WTC11 (cell line): Measurements from ENCODE around the gene BBS9. TPM values are rescaled to one million over a fixed set of nuclear protein-coding genes. Genes with fewer than 3 reads are reported as not detected.

ENCODE experiments used
- ATAC-seq: fragments of 200-7000 bp; cut with Tn5 transposase; 2 replicates; pipeline ENCODE4 v1.10.0; 2021; ENCODE audit warnings: mild to moderate bottlenecking, moderate library complexity
- CTCF ChIA-PET: fragments of 300-600 bp; sonication (Branson Sonifier 250); formaldehyde crosslinking; loops from one replicate; lab custom pipeline; 2021; ENCODE audit warnings: antibody characterized with exemption; lab: Charles Lee
- POLR2A ChIA-PET: fragments of 350-600 bp; sonication (Branson Sonifier 250); formaldehyde crosslinking; loops from one replicate; lab custom pipeline; 2021; ENCODE audit warnings: antibody characterized with exemption; lab: Charles Lee
- DNase-seq: peaks from one replicate; pipeline ENCODE4 v3.0.0; 2021; ENCODE audit warnings: low spot score
- H3K27ac Mint-ChIP-seq: 2 replicates; pipeline ENCODE4 v1.8.0; 2021; ENCODE audit warnings: mixed read lengths
- H3K27me3 Mint-ChIP-seq: 2 replicates; pipeline ENCODE4 v1.8.0; 2021; ENCODE audit warnings: low read depth, mild to moderate bottlenecking, moderate library complexity, mixed read lengths
- H3K36me3 Mint-ChIP-seq: 2 replicates; pipeline ENCODE4 v1.8.0; 2021; ENCODE audit warnings: mixed read lengths
- H3K4me1 Mint-ChIP-seq: 2 replicates; pipeline ENCODE4 v1.8.0; 2022; ENCODE audit warnings: mixed read lengths
- H3K4me3 Mint-ChIP-seq: 2 replicates; pipeline ENCODE4 v1.8.0; 2021; ENCODE audit warnings: mild to moderate bottlenecking, moderate library complexity, mixed read lengths
- H3K9me3 Mint-ChIP-seq: 2 replicates; pipeline ENCODE4 v1.8.0; 2021; ENCODE audit warnings: mixed read lengths
- CREB1 ChIP-seq: sonication (generic); formaldehyde crosslinking; IDR thresholded peaks from 2 replicates; pipeline ENCODE4 v1.8.0; 2023; ENCODE audit warnings: mild to moderate bottlenecking, missing genetic modification reagents
- ESRRA ChIP-seq: sonication (generic); formaldehyde crosslinking; IDR thresholded peaks from 2 replicates; pipeline ENCODE4 v1.8.1; 2022; ENCODE audit warnings: mild to moderate bottlenecking, missing genetic modification reagents, borderline replicate concordance
- GABPB1 ChIP-seq: sonication (generic); formaldehyde crosslinking; IDR thresholded peaks from 2 replicates; pipeline ENCODE4 v1.8.1; 2023; ENCODE audit warnings: mild to moderate bottlenecking, missing genetic modification reagents
- GTF2I ChIP-seq: fragments of 250-450 bp; sonication (Bioruptor Pico); conservative IDR thresholded peaks from 2 replicates; pipeline ENCODE4 v1.4.0; 2021; ENCODE audit warnings: mild to moderate bottlenecking
- RELA ChIP-seq: sonication (generic); formaldehyde crosslinking; IDR thresholded peaks from 2 replicates; pipeline ENCODE4 v1.8.1; 2022; ENCODE audit warnings: missing genetic modification reagents, mild to moderate bottlenecking, borderline replicate concordance
- SOX15 ChIP-seq: fragments of 250-450 bp; sonication (Bioruptor Pico); IDR thresholded peaks from 2 replicates; pipeline ENCODE4 v1.9.0; 2021; ENCODE audit warnings: mild to moderate bottlenecking
- SP1 ChIP-seq: sonication (generic); formaldehyde crosslinking; conservative IDR thresholded peaks from 2 replicates; pipeline ENCODE4 v1.8.1; 2022; ENCODE audit warnings: missing genetic modification reagents
- ZNF138 ChIP-seq: sonication (generic); formaldehyde crosslinking; conservative IDR thresholded peaks from 2 replicates; pipeline ENCODE4 v1.8.1; 2022; ENCODE audit warnings: mild to moderate bottlenecking, moderate library complexity, missing genetic modification reagents
- ZNF263 ChIP-seq: sonication (generic); formaldehyde crosslinking; IDR thresholded peaks from 2 replicates; pipeline ENCODE4 v1.8.1; 2022; ENCODE audit warnings: low read depth, mild to moderate bottlenecking, moderate library complexity, missing genetic modification reagents
- ZNF317 ChIP-seq: sonication (generic); formaldehyde crosslinking; IDR thresholded peaks from 2 replicates; pipeline ENCODE4 v1.8.1; 2023; ENCODE audit warnings: low read depth, mild to moderate bottlenecking, moderate library complexity, missing genetic modification reagents, borderline replicate concordance
- ZNF671 ChIP-seq: fragments of 250-450 bp; sonication (Bioruptor Pico); IDR thresholded peaks from 2 replicates; pipeline ENCODE4 v1.8.0; 2021; ENCODE audit warnings: mild to moderate bottlenecking
- total RNA-seq: library from RNA; stranded (reverse); gene quantifications from 3 replicates; pipeline ENCODE4 v1.2.3, GENCODE V29; 2021
- TF ChIP-seq, protein P1 (sequence below): sonication (generic); formaldehyde crosslinking; IDR thresholded peaks from 2 replicates; pipeline ENCODE4 v1.8.0; 2023; ENCODE audit warnings: missing genetic modification reagents
- TF ChIP-seq, protein P2 (sequence below): fragments of 250-450 bp; sonication (Bioruptor Pico); IDR thresholded peaks from 2 replicates; pipeline ENCODE4 v1.8.0; 2021; ENCODE audit warnings: mild to moderate bottlenecking
- TF ChIP-seq, protein P3 (sequence below): sonication (generic); formaldehyde crosslinking; IDR thresholded peaks from 2 replicates; pipeline ENCODE4 v1.8.1; 2023; ENCODE audit warnings: mild to moderate bottlenecking, missing genetic modification reagents
- TF ChIP-seq, protein P4 (sequence below): sonication (generic); formaldehyde crosslinking; IDR thresholded peaks from 2 replicates; pipeline ENCODE4 v1.8.1; 2023; ENCODE audit warnings: mild to moderate bottlenecking, moderate library complexity, missing genetic modification reagents
- TF ChIP-seq, protein P5 (sequence below): fragments of 250-450 bp; sonication (Bioruptor Pico); IDR thresholded peaks from 2 replicates; pipeline ENCODE4 v1.9.0; 2021; ENCODE audit warnings: mild to moderate bottlenecking
- TF ChIP-seq, protein P6 (sequence below): sonication (generic); formaldehyde crosslinking; IDR thresholded peaks from 2 replicates; pipeline ENCODE4 v1.8.1; 2022; ENCODE audit warnings: missing genetic modification reagents, borderline replicate concordance
- TF ChIP-seq, protein P7 (sequence below): sonication (generic); formaldehyde crosslinking; IDR thresholded peaks from 2 replicates; pipeline ENCODE4 v1.8.0; 2022; ENCODE audit warnings: mild to moderate bottlenecking, missing genetic modification reagents
- TF ChIP-seq, protein P8 (sequence below): sonication (generic); formaldehyde crosslinking; IDR thresholded peaks from 2 replicates; pipeline ENCODE4 v1.8.0; 2022; ENCODE audit warnings: mild to moderate bottlenecking, missing genetic modification reagents
- TF ChIP-seq, protein P9 (sequence below): sonication (generic); formaldehyde crosslinking; IDR thresholded peaks from 2 replicates; pipeline ENCODE4 v1.8.0; 2022; ENCODE audit warnings: missing genetic modification reagents
- TF ChIP-seq, protein P10 (sequence below): fragments of 250-450 bp; sonication (Bioruptor Pico); IDR thresholded peaks from 2 replicates; pipeline ENCODE4 v1.9.0; 2021; ENCODE audit warnings: moderate library complexity, mild to moderate bottlenecking, inconsistent platforms, borderline replicate concordance

BBS9 gene
- total RNA-seq, 1 experiment from 2014 or later: 56.6 TPM

DNA sequence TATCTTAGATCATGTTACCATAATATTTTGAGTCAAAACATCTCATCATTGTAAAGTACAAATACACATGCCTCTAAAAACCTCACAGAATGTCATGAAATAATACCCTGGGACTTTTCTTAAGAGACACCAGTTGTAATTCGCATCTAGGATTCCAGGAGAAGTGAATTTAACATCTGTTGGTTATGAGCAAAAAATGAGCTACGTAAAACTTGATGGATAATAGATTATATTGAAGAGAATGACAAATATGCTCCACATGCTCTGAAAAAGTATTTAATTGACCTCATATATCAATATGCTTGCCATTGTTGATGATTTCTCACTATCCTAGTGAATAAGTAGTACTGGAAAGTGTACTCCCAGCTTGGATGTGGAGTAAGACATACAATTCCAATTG, 227.0 kb downstream of the BBS9 start:
- Mint-ChIP-seq H3K27me3 (no peaks in the 10 kb centered on the region; the same call in 1 of the 2 replicates), H3K4me1 (peaks cover 46% of the 10 kb centered on the region)
- CTCF ChIA-PET: no interaction called here
- TF ChIP-seq, protein P1, sequence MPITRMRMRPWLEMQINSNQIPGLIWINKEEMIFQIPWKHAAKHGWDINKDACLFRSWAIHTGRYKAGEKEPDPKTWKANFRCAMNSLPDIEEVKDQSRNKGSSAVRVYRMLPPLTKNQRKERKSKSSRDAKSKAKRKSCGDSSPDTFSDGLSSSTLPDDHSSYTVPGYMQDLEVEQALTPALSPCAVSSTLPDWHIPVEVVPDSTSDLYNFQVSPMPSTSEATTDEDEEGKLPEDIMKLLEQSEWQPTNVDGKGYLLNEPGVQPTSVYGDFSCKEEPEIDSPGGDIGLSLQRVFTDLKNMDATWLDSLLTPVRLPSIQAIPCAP (CRISPR knock-in tag): no peak
- TF ChIP-seq, protein P2, sequence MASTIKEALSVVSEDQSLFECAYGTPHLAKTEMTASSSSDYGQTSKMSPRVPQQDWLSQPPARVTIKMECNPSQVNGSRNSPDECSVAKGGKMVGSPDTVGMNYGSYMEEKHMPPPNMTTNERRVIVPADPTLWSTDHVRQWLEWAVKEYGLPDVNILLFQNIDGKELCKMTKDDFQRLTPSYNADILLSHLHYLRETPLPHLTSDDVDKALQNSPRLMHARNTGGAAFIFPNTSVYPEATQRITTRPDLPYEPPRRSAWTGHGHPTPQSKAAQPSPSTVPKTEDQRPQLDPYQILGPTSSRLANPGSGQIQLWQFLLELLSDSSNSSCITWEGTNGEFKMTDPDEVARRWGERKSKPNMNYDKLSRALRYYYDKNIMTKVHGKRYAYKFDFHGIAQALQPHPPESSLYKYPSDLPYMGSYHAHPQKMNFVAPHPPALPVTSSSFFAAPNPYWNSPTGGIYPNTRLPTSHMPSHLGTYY (CRISPR knock-in tag): no peak
- TF ChIP-seq, protein P3, sequence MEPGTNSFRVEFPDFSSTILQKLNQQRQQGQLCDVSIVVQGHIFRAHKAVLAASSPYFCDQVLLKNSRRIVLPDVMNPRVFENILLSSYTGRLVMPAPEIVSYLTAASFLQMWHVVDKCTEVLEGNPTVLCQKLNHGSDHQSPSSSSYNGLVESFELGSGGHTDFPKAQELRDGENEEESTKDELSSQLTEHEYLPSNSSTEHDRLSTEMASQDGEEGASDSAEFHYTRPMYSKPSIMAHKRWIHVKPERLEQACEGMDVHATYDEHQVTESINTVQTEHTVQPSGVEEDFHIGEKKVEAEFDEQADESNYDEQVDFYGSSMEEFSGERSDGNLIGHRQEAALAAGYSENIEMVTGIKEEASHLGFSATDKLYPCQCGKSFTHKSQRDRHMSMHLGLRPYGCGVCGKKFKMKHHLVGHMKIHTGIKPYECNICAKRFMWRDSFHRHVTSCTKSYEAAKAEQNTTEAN (CRISPR knock-in tag): no peak
- TF ChIP-seq, protein P4, sequence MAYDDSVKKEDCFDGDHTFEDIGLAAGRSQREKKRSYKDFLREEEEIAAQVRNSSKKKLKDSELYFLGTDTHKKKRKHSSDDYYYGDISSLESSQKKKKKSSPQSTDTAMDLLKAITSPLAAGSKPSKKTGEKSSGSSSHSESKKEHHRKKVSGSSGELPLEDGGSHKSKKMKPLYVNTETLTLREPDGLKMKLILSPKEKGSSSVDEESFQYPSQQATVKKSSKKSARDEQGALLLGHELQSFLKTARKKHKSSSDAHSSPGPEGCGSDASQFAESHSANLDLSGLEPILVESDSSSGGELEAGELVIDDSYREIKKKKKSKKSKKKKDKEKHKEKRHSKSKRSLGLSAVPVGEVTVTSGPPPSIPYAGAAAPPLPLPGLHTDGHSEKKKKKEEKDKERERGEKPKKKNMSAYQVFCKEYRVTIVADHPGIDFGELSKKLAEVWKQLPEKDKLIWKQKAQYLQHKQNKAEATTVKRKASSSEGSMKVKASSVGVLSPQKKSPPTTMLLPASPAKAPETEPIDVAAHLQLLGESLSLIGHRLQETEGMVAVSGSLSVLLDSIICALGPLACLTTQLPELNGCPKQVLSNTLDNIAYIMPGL (CRISPR knock-in tag): no peak
- TF ChIP-seq GABPB1 (CRISPR knock-in tag) (no peak), SOX15 (CRISPR knock-in tag) (no peak), RELA (no peak), SP1 (no peak), CREB1 (no peak), ESRRA (CRISPR knock-in tag) (no peak), GTF2I (CRISPR knock-in tag) (no peak), ZNF263 (CRISPR knock-in tag) (no peak)
- TF ChIP-seq, protein P5, sequence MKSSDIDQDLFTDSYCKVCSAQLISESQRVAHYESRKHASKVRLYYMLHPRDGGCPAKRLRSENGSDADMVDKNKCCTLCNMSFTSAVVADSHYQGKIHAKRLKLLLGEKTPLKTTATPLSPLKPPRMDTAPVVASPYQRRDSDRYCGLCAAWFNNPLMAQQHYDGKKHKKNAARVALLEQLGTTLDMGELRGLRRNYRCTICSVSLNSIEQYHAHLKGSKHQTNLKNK (CRISPR knock-in tag): no peak
- TF ChIP-seq, protein P6, sequence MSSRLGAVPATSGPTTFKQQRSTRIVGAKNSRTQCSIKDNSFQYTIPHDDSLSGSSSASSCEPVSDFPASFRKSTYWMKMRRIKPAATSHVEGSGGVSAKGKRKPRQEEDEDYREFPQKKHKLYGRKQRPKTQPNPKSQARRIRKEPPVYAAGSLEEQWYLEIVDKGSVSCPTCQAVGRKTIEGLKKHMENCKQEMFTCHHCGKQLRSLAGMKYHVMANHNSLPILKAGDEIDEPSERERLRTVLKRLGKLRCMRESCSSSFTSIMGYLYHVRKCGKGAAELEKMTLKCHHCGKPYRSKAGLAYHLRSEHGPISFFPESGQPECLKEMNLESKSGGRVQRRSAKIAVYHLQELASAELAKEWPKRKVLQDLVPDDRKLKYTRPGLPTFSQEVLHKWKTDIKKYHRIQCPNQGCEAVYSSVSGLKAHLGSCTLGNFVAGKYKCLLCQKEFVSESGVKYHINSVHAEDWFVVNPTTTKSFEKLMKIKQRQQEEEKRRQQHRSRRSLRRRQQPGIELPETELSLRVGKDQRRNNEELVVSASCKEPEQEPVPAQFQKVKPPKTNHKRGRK (CRISPR knock-in tag): no peak
- TF ChIP-seq, all 79 proteins: peak for 0
- DNase-seq (no peak), ATAC-seq (no peak)
- Mint-ChIP-seq H3K27ac (peak overlapping the region; percentile 36; the same call in 1 of the 2 replicates), H3K36me3 (no peaks in the 10 kb centered on the region), H3K4me3 (no peak overlapping the region), H3K9me3 (no peaks in the 10 kb centered on the region)
- POLR2A ChIA-PET: no interaction called here

DNA sequence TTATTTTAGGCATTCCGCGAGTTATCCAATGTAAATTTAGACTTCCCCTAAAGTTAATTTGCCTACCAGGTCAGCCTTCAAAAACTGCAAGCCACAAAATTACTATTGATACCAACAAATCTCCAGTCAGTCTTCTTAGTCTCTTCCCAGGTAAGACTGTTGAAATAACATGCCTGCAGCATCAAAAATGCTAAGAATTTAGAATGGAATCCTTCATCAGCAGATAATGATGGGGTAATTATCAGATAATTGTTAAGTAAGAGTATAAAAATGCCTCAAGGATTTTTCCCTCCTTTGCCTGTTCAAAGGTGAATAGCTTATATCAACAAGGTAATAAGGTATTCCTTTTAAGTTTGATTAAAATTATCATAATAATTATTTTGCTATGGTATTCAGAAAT, 228.5 kb downstream of the BBS9 start:
- Mint-ChIP-seq H3K27me3 (no peaks in the 10 kb centered on the region; the same call in 1 of the 2 replicates), H3K9me3 (no peaks in the 10 kb centered on the region), H3K27ac (no peak overlapping the region), H3K36me3 (no peaks in the 10 kb centered on the region), H3K4me1 (peaks cover 33% of the 10 kb centered on the region), H3K4me3 (no peak overlapping the region)
- POLR2A ChIA-PET: no interaction called here
- no peak for ATAC-seq
- CTCF ChIA-PET: no interaction called here
- no peak for DNase-seq
- TF ChIP-seq, protein P7, sequence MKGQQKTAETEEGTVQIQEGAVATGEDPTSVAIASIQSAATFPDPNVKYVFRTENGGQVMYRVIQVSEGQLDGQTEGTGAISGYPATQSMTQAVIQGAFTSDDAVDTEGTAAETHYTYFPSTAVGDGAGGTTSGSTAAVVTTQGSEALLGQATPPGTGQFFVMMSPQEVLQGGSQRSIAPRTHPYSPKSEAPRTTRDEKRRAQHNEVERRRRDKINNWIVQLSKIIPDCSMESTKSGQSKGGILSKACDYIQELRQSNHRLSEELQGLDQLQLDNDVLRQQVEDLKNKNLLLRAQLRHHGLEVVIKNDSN (CRISPR knock-in tag): no peak
- no peak for TF ChIP-seq ZNF263 (CRISPR knock-in tag)
- no peak for TF ChIP-seq ZNF138 (CRISPR knock-in tag)
- TF ChIP-seq, protein P8, sequence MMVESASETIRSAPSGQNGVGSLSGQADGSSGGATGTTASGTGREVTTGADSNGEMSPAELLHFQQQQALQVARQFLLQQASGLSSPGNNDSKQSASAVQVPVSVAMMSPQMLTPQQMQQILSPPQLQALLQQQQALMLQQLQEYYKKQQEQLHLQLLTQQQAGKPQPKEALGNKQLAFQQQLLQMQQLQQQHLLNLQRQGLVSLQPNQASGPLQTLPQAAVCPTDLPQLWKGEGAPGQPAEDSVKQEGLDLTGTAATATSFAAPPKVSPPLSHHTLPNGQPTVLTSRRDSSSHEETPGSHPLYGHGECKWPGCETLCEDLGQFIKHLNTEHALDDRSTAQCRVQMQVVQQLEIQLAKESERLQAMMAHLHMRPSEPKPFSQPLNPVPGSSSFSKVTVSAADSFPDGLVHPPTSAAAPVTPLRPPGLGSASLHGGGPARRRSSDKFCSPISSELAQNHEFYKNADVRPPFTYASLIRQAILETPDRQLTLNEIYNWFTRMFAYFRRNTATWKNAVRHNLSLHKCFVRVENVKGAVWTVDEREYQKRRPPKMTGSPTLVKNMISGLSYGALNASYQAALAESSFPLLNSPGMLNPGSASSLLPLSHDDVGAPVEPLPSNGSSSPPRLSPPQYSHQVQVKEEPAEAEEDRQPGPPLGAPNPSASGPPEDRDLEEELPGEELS (CRISPR knock-in tag): no peak
- TF ChIP-seq, protein P9, sequence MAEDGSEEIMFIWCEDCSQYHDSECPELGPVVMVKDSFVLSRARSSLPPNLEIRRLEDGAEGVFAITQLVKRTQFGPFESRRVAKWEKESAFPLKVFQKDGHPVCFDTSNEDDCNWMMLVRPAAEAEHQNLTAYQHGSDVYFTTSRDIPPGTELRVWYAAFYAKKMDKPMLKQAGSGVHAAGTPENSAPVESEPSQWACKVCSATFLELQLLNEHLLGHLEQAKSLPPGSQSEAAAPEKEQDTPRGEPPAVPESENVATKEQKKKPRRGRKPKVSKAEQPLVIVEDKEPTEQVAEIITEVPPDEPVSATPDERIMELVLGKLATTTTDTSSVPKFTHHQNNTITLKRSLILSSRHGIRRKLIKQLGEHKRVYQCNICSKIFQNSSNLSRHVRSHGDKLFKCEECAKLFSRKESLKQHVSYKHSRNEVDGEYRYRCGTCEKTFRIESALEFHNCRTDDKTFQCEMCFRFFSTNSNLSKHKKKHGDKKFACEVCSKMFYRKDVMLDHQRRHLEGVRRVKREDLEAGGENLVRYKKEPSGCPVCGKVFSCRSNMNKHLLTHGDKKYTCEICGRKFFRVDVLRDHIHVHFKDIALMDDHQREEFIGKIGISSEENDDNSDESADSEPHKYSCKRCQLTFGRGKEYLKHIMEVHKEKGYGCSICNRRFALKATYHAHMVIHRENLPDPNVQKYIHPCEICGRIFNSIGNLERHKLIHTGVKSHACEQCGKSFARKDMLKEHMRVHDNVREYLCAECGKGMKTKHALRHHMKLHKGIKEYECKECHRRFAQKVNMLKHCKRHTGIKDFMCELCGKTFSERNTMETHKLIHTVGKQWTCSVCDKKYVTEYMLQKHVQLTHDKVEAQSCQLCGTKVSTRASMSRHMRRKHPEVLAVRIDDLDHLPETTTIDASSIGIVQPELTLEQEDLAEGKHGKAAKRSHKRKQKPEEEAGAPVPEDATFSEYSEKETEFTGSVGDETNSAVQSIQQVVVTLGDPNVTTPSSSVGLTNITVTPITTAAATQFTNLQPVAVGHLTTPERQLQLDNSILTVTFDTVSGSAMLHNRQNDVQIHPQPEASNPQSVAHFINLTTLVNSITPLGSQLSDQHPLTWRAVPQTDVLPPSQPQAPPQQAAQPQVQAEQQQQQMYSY (CRISPR knock-in tag): no peak
- no peak for TF ChIP-seq ZNF671
- TF ChIP-seq, protein P10, sequence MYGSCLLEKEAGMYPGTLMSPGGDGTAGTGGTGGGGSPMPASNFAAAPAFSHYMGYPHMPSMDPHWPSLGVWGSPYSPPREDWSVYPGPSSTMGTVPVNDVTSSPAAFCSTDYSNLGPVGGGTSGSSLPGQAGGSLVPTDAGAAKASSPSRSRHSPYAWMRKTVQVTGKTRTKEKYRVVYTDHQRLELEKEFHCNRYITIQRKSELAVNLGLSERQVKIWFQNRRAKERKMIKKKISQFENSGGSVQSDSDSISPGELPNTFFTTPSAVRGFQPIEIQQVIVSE: no peak
- no peak for TF ChIP-seq ZNF317
